GM21825 (cell line): ENCODE results near the gene FANCF.
"Not testable (repeated sequence)": the region's sequence is repeated elsewhere in the genome, so short reads cannot be mapped to it uniquely, and the experiment has no call there.

Source experiments
- ATAC-seq: cut with Tn5 transposase; IDR thresholded peaks from one replicate; pipeline ENCODE4 v1.9.1; 2021; ENCODE audit warnings: mild to moderate bottlenecking, moderate library complexity; ENCODE audit not compliant: unreplicated experiment

The FANCF gene

GRCh38 chr11:22625448-22626287 lies at the start of gene FANCF:
FANCF (minus strand) TSS chr11:22625823; CDS start chr11:22625810, 13 bp downstream.
- peak; percentile 98 for ATAC-seq

GRCh38 chr11:22674470-22675439 lies 49.1 kb upstream of the FANCF start:
- ATAC-seq: no peak

GRCh38 chr11:22671751-22672150 lies 46.1 kb upstream of the FANCF start:
- ATAC-seq: no peak

GRCh38 chr11:22670830-22671229 lies 45.2 kb upstream of the FANCF start:
- peak; percentile 38 for ATAC-seq

- no peak for ATAC-seq
Measured at GRCh38 chr11:22669368-22669767, 43.7 kb upstream of the FANCF start.

- ATAC-seq: no peak
Measured at GRCh38 chr11:22668005-22668796, 42.6 kb upstream of the FANCF start.

- peak; percentile 54 for ATAC-seq
Measured at GRCh38 chr11:22666688-22667439, 41.2 kb upstream of the FANCF start.

GRCh38 chr11:22666325-22666687 lies 40.7 kb upstream of the FANCF start, which contains the start of gene GAS2:
GAS2 (plus strand) TSS chr11:22666611; CDS start chr11:22674870, 8,259 bp downstream.
- ATAC-seq: peak; percentile 2

GRCh38 chr11:22659783-22660182 lies 34.2 kb upstream of the FANCF start:
- no peak for ATAC-seq

GRCh38 chr11:22657101-22657694 lies 31.6 kb upstream of the FANCF start:
- peak; percentile 97 for ATAC-seq

- no peak for ATAC-seq
Measured at GRCh38 chr11:22656130-22656529, 30.5 kb upstream of the FANCF start.

GRCh38 chr11:22652346-22652745 lies 26.7 kb upstream of the FANCF start:
- not testable (repeated sequence) for ATAC-seq

- ATAC-seq: no peak
Measured at GRCh38 chr11:22641559-22641958, 15.9 kb upstream of the FANCF start.

GRCh38 chr11:22640862-22641261 lies 15.2 kb upstream of the FANCF start:
- ATAC-seq: no peak

- ATAC-seq: no peak
Measured at GRCh38 chr11:22635689-22636088, 10.1 kb upstream of the FANCF start.

- no peak for ATAC-seq
Measured at GRCh38 chr11:22634897-22635629, 9.4 kb upstream of the FANCF start.

- ATAC-seq: no peak
Measured at GRCh38 chr11:22633354-22633902, 7.8 kb upstream of the FANCF start.

- no peak for ATAC-seq
Measured at GRCh38 chr11:22627421-22627820, 1.8 kb upstream of the FANCF start.
